Mucosa of descending colon (tissue), 3 donors: ENCODE measurements around the gene LONP1. TPM values are rescaled to one million over a fixed set of nuclear protein-coding genes. Genes with fewer than 3 reads are reported as not detected.

ENCODE experiments used
- ATAC-seq: fragments of 200-7000 bp; cut with Tn5 transposase; one replicate; pipeline ENCODE4 v1.9.1; 2020; ENCODE audit warnings: mild to moderate bottlenecking, moderate library complexity
- DNase-seq, 3 donors: peaks; one replicate each; pipeline ENCODE4 v3.0.0-alpha.2; 2020
- H3K36me3 ChIP-seq: fragments of 200-600 bp; one replicate; pipeline ENCODE4 v1.8.0; 2021; ENCODE audit warnings: low read depth, mild to moderate bottlenecking
- H3K4me1 ChIP-seq: fragments of 200-600 bp; one replicate; pipeline ENCODE4 v1.8.0; 2021; ENCODE audit warnings: low read depth, mild to moderate bottlenecking
- H3K4me3 ChIP-seq: fragments of 200-600 bp; one replicate; pipeline ENCODE4 v1.8.0; 2021; ENCODE audit warnings: mild to moderate bottlenecking
- H3K9me3 ChIP-seq: fragments of 200-600 bp; one replicate; pipeline ENCODE4 v1.8.0; 2021; ENCODE audit warnings: mild to moderate bottlenecking
- intact Hi-C, 2 donors: fragments of 100-400 bp; cut with DNase I in 1 of 2; cut with micrococcal nuclease in 1 of 2; formaldehyde crosslinking; loops; one replicate each; pipeline versions ENCODE4 v1.11.0 to v1.11.1; 2022; cut with DNase I, micrococcal nuclease
- total RNA-seq, 3 donors: library from RNA; stranded (reverse); fragmentation: NEBNext Ultra II Directional in 2 of 3; extraction: Animal tissue kit (Norgen Biotek cat#: 25700) in 2 of 3; gene quantifications; one replicate each; pipeline versions ENCODE4 v1.2.1 to v1.2.4, GENCODE V29; 2021 to 2023
- TF ChIP-seq, protein P1 (sequence below): fragments of 200-600 bp; IDR thresholded peaks from one replicate; pipeline ENCODE4 v1.8.0; 2022; ENCODE audit warnings: antibody characterized with exemption, mild to moderate bottlenecking
- donor health status: DM: no; HTN: no; CAD: no; lungs with moderate emphysema.
- donor health status: DM: no; HTN: no; CAD: no.
- donor health status: DM: no; HTN: yes; CAD: no.

LONP1 gene
- total RNA-seq, 3 donors from 2014 or later, result 55.9 to 63.0 (median 55.9) TPM

DNA sequence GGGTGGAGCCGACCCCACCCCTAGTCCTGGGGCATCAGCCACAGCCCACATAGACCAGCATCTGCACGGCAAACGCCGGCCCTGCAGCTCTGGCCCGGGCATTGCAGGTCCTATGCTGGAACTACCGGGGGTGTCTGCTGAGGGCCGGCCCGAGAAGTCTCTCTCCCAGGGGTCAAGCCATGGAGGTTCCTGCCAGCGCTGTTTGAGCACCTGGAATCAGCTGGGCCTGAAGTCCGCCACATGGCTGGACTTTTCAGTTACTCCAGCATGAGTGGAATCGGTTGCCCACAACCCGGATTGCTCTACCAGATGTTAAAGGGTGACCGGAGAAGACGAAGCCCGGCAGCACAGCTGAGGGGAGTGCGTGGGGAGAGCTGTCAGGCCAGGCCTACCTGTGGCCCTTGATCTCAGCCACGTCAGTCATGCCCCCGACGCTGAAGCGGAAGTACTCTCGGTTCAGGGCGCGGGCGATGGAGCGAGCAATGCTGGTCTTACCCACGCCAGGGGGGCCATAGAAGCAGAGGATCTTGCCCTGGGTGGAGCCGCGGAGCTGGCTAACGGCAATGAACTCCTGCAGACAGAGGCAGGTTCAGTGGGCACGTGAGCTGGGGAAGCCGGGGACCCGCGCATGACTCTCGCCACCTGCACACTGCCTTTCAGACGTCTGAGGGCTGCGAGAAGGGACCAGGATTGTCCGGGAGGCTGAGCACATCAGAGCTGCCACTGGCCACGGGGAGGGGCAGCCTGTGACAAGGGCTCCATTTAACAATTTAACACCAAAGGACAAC, 21.1 kb downstream of the LONP1 start:
- DNase-seq (no peak), ATAC-seq (no peak)
- intact Hi-C loops, result no loop called here
- H3K4me3 ChIP-seq, result no peak overlapping the region
- TF ChIP-seq, protein P1, sequence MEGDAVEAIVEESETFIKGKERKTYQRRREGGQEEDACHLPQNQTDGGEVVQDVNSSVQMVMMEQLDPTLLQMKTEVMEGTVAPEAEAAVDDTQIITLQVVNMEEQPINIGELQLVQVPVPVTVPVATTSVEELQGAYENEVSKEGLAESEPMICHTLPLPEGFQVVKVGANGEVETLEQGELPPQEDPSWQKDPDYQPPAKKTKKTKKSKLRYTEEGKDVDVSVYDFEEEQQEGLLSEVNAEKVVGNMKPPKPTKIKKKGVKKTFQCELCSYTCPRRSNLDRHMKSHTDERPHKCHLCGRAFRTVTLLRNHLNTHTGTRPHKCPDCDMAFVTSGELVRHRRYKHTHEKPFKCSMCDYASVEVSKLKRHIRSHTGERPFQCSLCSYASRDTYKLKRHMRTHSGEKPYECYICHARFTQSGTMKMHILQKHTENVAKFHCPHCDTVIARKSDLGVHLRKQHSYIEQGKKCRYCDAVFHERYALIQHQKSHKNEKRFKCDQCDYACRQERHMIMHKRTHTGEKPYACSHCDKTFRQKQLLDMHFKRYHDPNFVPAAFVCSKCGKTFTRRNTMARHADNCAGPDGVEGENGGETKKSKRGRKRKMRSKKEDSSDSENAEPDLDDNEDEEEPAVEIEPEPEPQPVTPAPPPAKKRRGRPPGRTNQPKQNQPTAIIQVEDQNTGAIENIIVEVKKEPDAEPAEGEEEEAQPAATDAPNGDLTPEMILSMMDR, result no peak
- H3K9me3 ChIP-seq, result no peaks in the 10 kb centered on the region
- H3K4me1 ChIP-seq, result no peaks in the 10 kb centered on the region
- H3K36me3 ChIP-seq, result no peaks in the 10 kb centered on the region

DNA sequence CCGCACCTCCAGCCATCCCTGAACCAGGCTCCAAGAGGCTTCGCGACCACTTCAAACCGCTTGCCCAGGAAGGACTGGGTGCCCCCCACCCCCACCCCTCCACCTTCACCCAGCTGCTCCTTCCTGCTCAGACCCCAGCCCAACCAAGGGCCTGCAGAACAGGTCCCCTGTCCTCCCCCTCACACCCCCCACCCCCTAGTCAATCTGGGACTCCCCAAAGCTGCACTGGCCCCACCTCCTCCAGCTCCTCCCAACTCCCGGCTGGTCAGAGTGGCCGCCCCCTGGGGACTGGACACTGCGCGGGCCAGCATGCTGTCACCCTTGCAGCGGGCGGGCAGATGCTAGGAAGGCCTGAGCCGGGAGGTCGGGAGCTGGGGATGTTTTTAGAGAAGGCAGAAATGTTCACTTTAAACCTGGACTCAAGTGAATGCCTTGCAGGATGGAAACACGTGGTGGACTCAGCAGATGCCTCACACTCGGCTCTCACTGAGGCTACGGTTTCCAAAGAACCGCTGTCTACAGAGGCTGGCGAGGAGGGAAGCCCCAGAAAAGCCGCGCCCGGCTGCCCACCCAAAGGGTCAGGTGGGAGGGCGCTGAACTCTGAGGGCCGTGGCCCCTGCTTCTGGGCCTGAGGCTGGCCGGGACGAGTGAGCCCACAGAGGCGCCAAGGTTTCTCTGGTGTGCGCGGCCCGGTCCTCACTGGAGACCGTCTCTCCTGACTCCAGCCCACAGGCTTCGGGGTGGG, 21.9 kb downstream of the LONP1 start:
- Histone ChIP-seq H3K4me3 (no peak overlapping the region), H3K36me3 (peaks cover 5% of the 10 kb centered on the region), H3K4me1 (no peaks in the 10 kb centered on the region), H3K9me3 (no peaks in the 10 kb centered on the region)
- ATAC-seq (no peak), DNase-seq (no peak)
- TF ChIP-seq, protein P1, result no peak
- intact Hi-C loops, result no loop called here

- ATAC-seq (no peak), DNase-seq (no peak)
- H3K9me3 ChIP-seq, result no peaks in the 10 kb centered on the region
- peaks cover 5% of the 10 kb centered on the region for H3K36me3 ChIP-seq
- intact Hi-C loops, result no loop called here
- H3K4me3 ChIP-seq, result no peak overlapping the region
- peaks cover 2% of the 10 kb centered on the region for H3K4me1 ChIP-seq
- TF ChIP-seq, protein P1, result no peak
Measured at GRCh38 chr19:5697022-5697889, 22.7 kb downstream of the LONP1 start.

- ATAC-seq, result no peak
- TF ChIP-seq, protein P1, result no peak
- Histone ChIP-seq H3K9me3 (no peaks in the 10 kb centered on the region), H3K4me3 (no peak overlapping the region), H3K36me3 (peaks cover 5% of the 10 kb centered on the region), H3K4me1 (peaks cover 10% of the 10 kb centered on the region)
- no peak for DNase-seq
- intact Hi-C loops, result no loop called here
Measured at GRCh38 chr19:5696196-5697021, 23.5 kb downstream of the LONP1 start.
